ENCODE data around the gene ANGPTL5.

ANGPTL5 gene

DNA sequence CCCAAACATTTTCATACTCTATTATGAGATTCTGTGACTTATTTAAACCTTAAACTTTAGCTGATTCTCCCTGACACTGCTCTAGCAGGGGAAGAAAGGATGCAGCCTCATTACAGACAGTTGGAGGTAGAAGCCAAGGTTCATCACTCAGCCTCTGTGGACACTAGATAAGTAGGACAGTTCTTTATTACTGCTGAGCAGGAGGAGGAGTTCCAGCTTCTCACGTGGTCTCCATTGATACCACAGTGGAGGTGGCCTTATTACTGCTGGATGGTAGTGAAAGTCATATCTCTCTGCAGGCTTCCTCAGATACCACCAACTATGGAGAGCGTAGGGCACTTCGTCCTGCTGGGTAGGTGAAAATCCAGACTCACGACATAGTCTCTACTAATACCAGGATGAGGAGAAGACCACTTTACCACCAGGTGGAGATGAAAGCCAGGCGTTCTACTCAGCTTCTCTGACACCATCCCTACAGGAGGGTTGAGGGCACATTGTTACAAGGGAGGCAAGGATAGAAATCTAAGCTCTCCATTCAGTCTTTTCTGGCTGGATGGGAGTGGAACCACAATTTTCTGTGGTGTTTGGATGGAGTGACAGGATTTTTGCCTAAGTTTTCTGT, 13.1 kb upstream of the ANGPTL5 start:
- Histone ChIP-seq H3K36me3 (no peaks in the 10 kb centered on the region), H4K20me1 (no peaks in the 10 kb centered on the region), H3K27ac (no peak overlapping the region), H3K4me1 (no peaks in the 10 kb centered on the region), H3K4me2 (no peak overlapping the region), H3K9me3 (replicated peaks in 1 of 11) (peaks cover 0 to 5% (median 0%) of the 10 kb centered on the region in 11 experiments; a peak in 2 of 22 replicates), H3K27me3 (no peaks in the 10 kb centered on the region), H3K4me3 (no peak overlapping the region), H3K9ac (no peak overlapping the region)
- no peak for TF ChIP-seq Cebpa-rat (IDR thresholded peaks at IDR 0.05)

DNA sequence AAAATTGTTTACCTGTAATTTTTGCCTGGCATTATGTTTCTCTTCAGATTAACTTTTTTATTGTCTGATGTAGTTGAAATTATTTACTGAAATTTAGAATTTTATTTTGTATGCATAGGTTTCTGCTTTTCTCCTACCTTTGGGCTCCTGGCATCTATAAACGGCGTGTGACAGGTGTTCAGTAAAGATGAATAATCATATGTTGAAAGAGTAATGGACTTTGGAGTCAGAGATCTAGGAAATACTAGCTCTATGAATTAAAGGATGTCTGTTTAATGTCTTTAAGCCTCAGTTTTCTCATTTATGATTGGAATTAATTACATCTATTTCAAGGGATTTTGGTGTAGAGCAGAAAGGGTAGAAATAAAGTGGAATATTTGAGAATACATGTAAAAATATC, 7.2 kb upstream of the ANGPTL5 start:
- H3K27me3 ChIP-seq, result no peaks in the 10 kb centered on the region
- H3K9ac ChIP-seq, result no peak overlapping the region
- TF ChIP-seq Cebpa-rat (IDR thresholded peaks at IDR 0.05), result no peak
- H4K20me1 ChIP-seq, result no peaks in the 10 kb centered on the region
- no peak overlapping the region for H3K4me2 ChIP-seq
- H3K27ac ChIP-seq, result no peak overlapping the region
- no peak overlapping the region for H3K4me3 ChIP-seq
- H3K4me1 ChIP-seq, result no peaks in the 10 kb centered on the region
- H3K9me3 ChIP-seq (replicated peaks in 1 of 11), result no peaks in the 10 kb centered on the region
- H3K36me3 ChIP-seq, result no peaks in the 10 kb centered on the region

DNA sequence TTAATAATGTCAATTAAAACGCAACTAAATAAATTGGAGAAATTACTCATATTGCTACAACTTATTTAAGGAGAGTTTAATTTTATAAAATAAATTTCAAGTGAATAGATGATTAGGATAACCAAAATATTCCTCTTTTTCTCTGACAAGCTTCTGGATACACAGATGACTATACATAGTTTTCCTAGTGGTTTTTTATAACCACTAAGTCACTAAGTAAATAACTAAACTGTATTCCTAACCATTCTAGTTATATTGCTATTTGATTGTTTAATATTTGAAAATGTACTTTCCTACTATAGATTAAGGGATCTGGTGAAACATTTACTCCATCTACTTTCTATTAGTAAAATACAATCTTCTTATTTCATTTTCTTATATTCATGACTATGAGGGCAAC, 4.7 kb upstream of the ANGPTL5 start:
- no peak overlapping the region for H3K4me3 ChIP-seq
- H3K27ac ChIP-seq, result no peak overlapping the region
- no peaks in the 10 kb centered on the region for H4K20me1 ChIP-seq
- H3K27me3 ChIP-seq, result no peaks in the 10 kb centered on the region
- peaks cover 0 to 6% (median 4%) of the 10 kb centered on the region in 10 experiments; a peak in 12 of 20 replicates for H3K4me1 ChIP-seq
- H3K4me2 ChIP-seq, result no peak overlapping the region
- H3K36me3 ChIP-seq, result no peaks in the 10 kb centered on the region
- H3K9ac ChIP-seq, result no peak overlapping the region
- no peaks in the 10 kb centered on the region for H3K9me3 ChIP-seq (replicated peaks in 1 of 11)
- TF ChIP-seq Cebpa-rat (IDR thresholded peaks at IDR 0.05), result no peak

DNA sequence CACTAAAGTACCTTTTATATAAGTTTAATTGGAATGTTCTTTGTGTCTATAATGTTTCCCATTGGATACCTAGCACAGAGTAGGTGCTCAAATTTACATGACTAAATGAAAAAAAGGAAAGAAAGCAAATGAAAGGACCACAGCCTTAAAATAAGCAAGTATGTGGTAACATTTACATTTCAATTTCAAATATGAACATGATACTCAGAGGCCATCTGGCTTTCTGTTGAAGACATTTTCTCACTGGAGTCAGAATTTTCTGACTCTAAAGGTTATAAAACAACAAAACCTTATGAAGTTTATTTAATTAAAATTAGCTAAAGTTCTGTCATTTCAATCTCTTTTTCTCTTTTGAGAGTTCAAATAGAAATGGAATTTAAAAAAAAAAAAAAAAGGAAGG, 904 bp upstream of the ANGPTL5 start:
- no peak for TF ChIP-seq Cebpa-rat (IDR thresholded peaks at IDR 0.05)
- no peak overlapping the region for H3K4me3 ChIP-seq
- H3K9me3 ChIP-seq (replicated peaks in 1 of 11), result peaks cover 0 to 8% (median 6%) of the 10 kb centered on the region in 11 experiments; a peak in 7 of 22 replicates
- H3K9ac ChIP-seq, result no peak overlapping the region
- no peaks in the 10 kb centered on the region for H3K36me3 ChIP-seq
- no peaks in the 10 kb centered on the region for H3K27me3 ChIP-seq
- peaks cover 0 to 19% (median 10%) of the 10 kb centered on the region in 10 experiments; a peak in 14 of 20 replicates for H3K4me1 ChIP-seq
- no peaks in the 10 kb centered on the region for H4K20me1 ChIP-seq
- no peak overlapping the region for H3K27ac ChIP-seq
- no peak overlapping the region for H3K4me2 ChIP-seq

DNA sequence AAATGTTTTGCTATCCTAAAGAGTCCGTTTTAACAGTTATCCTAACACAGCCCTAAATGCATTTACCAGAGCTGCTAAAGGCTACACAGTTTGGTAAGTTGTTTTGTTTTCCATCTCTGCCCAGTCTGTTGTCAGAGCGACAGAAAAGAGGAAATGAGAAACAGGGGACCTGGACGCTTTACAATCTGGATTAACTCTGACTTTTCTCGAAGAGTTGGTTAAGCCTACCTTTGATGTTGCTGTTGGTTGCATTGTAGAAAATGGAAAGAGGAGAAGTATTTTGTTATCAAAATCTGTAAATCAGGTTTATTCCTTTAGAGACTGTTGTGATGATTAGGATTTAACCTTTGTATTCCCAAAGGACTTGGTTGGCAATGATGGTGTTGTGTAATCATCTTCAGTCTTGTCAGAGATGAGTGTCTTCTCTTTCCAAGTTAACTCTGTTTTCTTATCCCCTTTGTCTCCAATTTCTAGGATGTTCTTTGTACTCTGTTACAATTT, 481 bp downstream of the ANGPTL5 start:
- H3K9me3 ChIP-seq (replicated peaks in 1 of 11), result peaks cover 0 to 8% (median 6%) of the 10 kb centered on the region in 11 experiments; a peak in 7 of 22 replicates
- H3K4me2 ChIP-seq, result peak overlapping the region; percentile 46 to 86 (median 58)
- H3K36me3 ChIP-seq, result no peaks in the 10 kb centered on the region
- no peaks in the 10 kb centered on the region for H3K27me3 ChIP-seq
- peaks cover 0 to 19% (median 10%) of the 10 kb centered on the region in 10 experiments; a peak in 14 of 20 replicates for H3K4me1 ChIP-seq
- H4K20me1 ChIP-seq, result no peaks in the 10 kb centered on the region
- peak overlapping the region; percentile 54 to 72 (median 63); a peak in 18 of 20 replicates for H3K4me3 ChIP-seq
- H3K9ac ChIP-seq, result peak overlapping the region; percentile 70 to 83 (median 76); a peak in 15 of 22 replicates
- H3K27ac ChIP-seq, result peak overlapping the region; percentile 59 to 95 (median 79); a peak in 21 of 22 replicates
- TF ChIP-seq Cebpa-rat (IDR thresholded peaks at IDR 0.05), result peak in 2 of 11 experiments; percentile 65 to 73; a peak in 6 of 22 replicates

DNA sequence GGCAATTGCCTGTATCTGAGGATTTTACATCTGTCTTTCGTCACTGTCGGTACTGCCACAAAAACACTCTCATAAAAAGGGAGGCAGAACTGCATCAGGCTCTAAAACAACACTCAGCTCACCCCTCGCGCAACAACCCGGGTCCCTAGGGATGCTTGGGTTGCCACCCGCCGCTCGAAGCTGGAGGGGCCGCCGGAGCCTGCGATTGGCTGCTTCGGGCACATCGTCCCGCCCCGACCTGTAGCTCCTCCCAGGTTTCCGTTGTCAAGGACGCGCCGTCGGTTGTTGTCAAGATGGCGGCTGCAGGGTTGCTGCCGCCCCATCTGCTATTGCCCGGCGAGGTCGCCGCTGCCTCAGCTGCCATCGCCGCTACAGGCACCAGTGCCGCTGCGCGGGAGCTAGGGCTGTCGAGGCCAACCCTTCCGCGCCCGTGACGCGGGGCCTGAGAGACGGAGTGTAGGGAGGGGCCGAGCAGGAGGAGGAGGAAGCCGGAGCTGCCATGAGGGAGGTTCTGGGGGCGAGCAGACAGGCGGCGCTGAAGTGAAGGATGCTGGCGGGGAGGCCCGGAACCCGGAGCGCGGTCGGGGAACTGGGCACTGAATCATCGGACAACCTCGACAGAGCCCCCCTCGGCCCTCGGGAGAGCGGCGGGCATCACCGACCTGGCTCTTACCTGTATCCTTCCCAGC, 1.4 kb downstream of the ANGPTL5 start, which contains the start of gene CEP126:
Gene CEP126 (plus strand): TSS at position 273 of the 689 bp plus-strand sequence. CDS start 275 bp downstream, at position 548.
- H3K9me3 ChIP-seq (replicated peaks in 1 of 11), result peaks cover 0 to 8% (median 6%) of the 10 kb centered on the region in 11 experiments; a peak in 7 of 22 replicates
- no peaks in the 10 kb centered on the region for H3K36me3 ChIP-seq
- no peaks in the 10 kb centered on the region for H3K27me3 ChIP-seq
- H3K27ac ChIP-seq, result peak within 1 kb of the TSS; percentile 59 to 95 (median 79); a peak in 21 of 22 replicates
- H3K9ac ChIP-seq, result peak within 1 kb of the TSS; percentile 70 to 83 (median 76)
- no peak for TF ChIP-seq Cebpa-rat (IDR thresholded peaks at IDR 0.05)
- peak within 1 kb of the TSS; percentile 50 to 86 (median 62) for H3K4me2 ChIP-seq
- peaks cover 0 to 19% (median 10%) of the 10 kb centered on the region in 10 experiments; a peak in 14 of 20 replicates for H3K4me1 ChIP-seq
- H4K20me1 ChIP-seq, result no peaks in the 10 kb centered on the region
- peak within 1 kb of the TSS; percentile 54 to 72 (median 63) for H3K4me3 ChIP-seq

DNA sequence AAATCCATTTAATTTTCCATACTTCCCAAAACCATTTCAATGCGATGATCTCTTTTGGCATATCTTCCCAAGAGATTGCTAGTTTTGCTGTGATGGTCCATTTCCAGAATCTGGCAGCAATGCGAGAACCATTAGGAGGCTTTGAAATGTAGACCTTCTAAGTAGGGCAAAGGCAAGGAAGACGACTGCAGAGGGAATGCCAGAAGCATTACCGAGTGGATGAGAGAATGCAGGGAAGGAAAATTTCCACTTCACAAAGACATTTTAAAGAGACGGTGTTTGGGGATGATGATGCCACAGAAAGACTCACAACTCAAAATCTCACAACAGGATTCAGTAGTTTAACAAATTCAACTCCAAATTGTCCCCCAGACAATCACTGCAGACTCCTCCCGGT, 2.0 kb downstream of the ANGPTL5 start:
- peak overlapping the region in 7 of 11 experiments; percentile 19 to 83 (median 77); a peak in 7 of 22 replicates for H3K9ac ChIP-seq
- H3K36me3 ChIP-seq, result no peaks in the 10 kb centered on the region
- no peaks in the 10 kb centered on the region for H3K27me3 ChIP-seq
- H3K4me3 ChIP-seq, result peak overlapping the region; percentile 54 to 72 (median 63); a peak in 19 of 20 replicates
- TF ChIP-seq Cebpa-rat (IDR thresholded peaks at IDR 0.05), result no peak
- peaks cover 0 to 19% (median 10%) of the 10 kb centered on the region in 10 experiments; a peak in 14 of 20 replicates for H3K4me1 ChIP-seq
- peaks cover 0 to 8% (median 6%) of the 10 kb centered on the region in 11 experiments; a peak in 7 of 22 replicates for H3K9me3 ChIP-seq (replicated peaks in 1 of 11)
- no peaks in the 10 kb centered on the region for H4K20me1 ChIP-seq
- H3K4me2 ChIP-seq, result peak overlapping the region; percentile 50 to 86 (median 62); a peak in 21 of 22 replicates
- peak overlapping the region in 3 of 11 experiments; percentile 82 to 95 (median 89); a peak in 3 of 22 replicates for H3K27ac ChIP-seq

DNA sequence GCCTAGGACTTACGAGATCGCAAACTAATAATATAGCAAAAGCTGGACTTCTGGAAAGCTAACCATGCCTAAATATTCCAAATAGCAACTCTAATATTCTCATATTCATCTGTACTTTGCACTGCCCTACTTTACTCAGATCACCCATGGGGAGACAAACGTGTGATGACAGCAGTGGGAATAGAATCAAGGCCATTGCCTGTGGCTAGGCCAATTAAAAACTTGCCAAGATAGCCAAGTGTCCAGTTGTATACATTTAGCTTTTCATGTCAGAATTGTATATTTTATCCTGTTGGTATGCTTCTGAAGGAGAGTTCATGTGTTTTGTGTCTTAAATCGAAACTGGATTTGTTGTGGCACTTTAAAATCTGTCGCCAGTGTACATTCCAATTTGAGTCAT, 2.7 kb downstream of the ANGPTL5 start:
- no peaks in the 10 kb centered on the region for H3K36me3 ChIP-seq
- no peak overlapping the region for H3K27ac ChIP-seq
- no peak overlapping the region for H3K9ac ChIP-seq
- H3K4me1 ChIP-seq, result peaks cover 0 to 19% (median 10%) of the 10 kb centered on the region in 10 experiments; a peak in 14 of 20 replicates
- no peaks in the 10 kb centered on the region for H3K27me3 ChIP-seq
- H4K20me1 ChIP-seq, result no peaks in the 10 kb centered on the region
- TF ChIP-seq Cebpa-rat (IDR thresholded peaks at IDR 0.05), result no peak
- no peak overlapping the region for H3K4me2 ChIP-seq
- no peak overlapping the region for H3K4me3 ChIP-seq
- H3K9me3 ChIP-seq (replicated peaks in 1 of 11), result peaks cover 0 to 8% (median 6%) of the 10 kb centered on the region in 11 experiments; a peak in 7 of 22 replicates

DNA sequence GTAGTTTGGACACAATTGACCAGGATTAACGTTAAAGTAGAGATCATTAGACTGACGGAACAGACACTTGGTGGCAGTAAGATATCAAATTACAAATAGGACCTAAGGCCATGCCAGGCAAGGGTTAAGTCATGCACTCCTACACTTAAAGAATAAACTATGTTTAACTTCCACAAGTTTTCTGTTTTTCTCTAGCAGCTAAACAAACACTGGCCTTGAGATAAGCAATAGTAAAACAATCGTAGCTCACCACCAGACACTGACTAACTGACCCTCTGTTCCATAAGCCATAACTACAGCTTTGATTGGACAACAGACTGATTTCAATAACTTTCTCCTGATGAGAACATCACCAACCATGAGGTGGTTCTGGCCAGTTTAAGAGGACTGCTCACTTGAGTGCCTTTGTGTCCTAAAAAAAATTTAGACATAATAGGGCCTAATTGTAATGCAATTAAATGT, 3.5 kb downstream of the ANGPTL5 start:
- Histone ChIP-seq H3K27ac (no peak overlapping the region), H3K4me1 (peaks cover 0 to 19% (median 10%) of the 10 kb centered on the region in 10 experiments; a peak in 14 of 20 replicates), H3K36me3 (no peaks in the 10 kb centered on the region), H3K4me2 (no peak overlapping the region), H3K9ac (no peak overlapping the region), H3K4me3 (no peak overlapping the region), H4K20me1 (no peaks in the 10 kb centered on the region), H3K9me3 (replicated peaks in 1 of 11) (peaks cover 0 to 8% (median 6%) of the 10 kb centered on the region in 11 experiments; a peak in 7 of 22 replicates), H3K27me3 (no peaks in the 10 kb centered on the region)
- TF ChIP-seq Cebpa-rat (IDR thresholded peaks at IDR 0.05), result no peak

All from BLaER1 treated with 17β-estradiol and CSF1 and Interleukin-3, amounts not matched to agents 10 nM and 100 nM (cell line).